H1 (cell line): Measurements from ENCODE around the gene SLC39A10. TPM values are rescaled to one million over a fixed set of nuclear protein-coding genes. Genes with fewer than 3 reads are reported as not detected.

ENCODE experiments used
- CHD7 ChIP-seq: fragments of 300-600 bp; sonication (generic); IDR thresholded peaks from 2 replicates; pipeline ENCODE4 v1.7.1; 2012; ENCODE audit warnings: low read length, moderate library complexity, mild to moderate bottlenecking, inconsistent platforms; ENCODE audit not compliant: insufficient replicate concordance
- polyA plus RNA-seq, 7 experiments: library from polyadenylated mRNA; depleted of rRNA in 3 of 7; stranded (reverse) in 5 of 7; unstranded in 2 of 7; fragments of >200 nt in 5 of 7; fragments of 200-250 nt in 2 of 7; gene quantifications; 1 replicate in 5 of 7; 2 replicates in 1 of 7; 4 replicates in 1 of 7; pipeline versions ENCODE4 v1.2.1 to v1.2.3, GENCODE V29; 2011 to 2013; ENCODE audit warnings: missing spikeins in 2 of 7, mixed read lengths in 2 of 7
- total RNA-seq: library from RNA; stranded (reverse); fragmentation: NEBNext Ultra II Directional; extraction: Animal tissue kit (Norgen Biotek cat#: 25700); gene quantifications from 2 replicates; pipeline ENCODE4 v1.2.1, GENCODE V29; 2021

SLC39A10 gene
- total and polyA plus RNA-seq, 2 of the 8 experiments (the other 6 are each of a cell fraction or from before 2014, with no cell fraction given), result 68.1 to 234 TPM

GRCh38 chr2:195697681-195698220 is 40.7 kb downstream of the SLC39A10 start (continued):
- no peak for TF ChIP-seq CHD7
